Globus pallidus (tissue), 1 donor: ENCODE measurements around the gene GLRA1.
A peak's percentile ranks its signal among the peaks of the same experiment; 100 is the strongest.
"Not testable (repeated sequence)": the region's sequence is repeated elsewhere in the genome, so short reads cannot be mapped to it uniquely, and the experiment has no call there.

Source experiments
- DNase-seq: peaks from one replicate; pipeline ENCODE4 v3.0.0-alpha.2; 2015; ENCODE audit warnings: low spot score

The GLRA1 gene

GRCh38 chr5:151819830-151820229 is 104.8 kb downstream of the GLRA1 start:
- no peak for DNase-seq

- DNase-seq: no peak
These were observed 109.6 kb downstream of the GLRA1 start for GRCh38 chr5:151815051-151815450.

- DNase-seq: no peak
These were observed 111.8 kb downstream of the GLRA1 start for GRCh38 chr5:151812757-151813309.

- peak; percentile 24 for DNase-seq
These were observed 112.9 kb downstream of the GLRA1 start for GRCh38 chr5:151811593-151812321.

- DNase-seq: no peak
These were observed 113.8 kb downstream of the GLRA1 start for GRCh38 chr5:151810897-151811296.

GRCh38 chr5:151810449-151810848 is 114.2 kb downstream of the GLRA1 start:
- DNase-seq: no peak

- DNase-seq: no peak
These were observed 116.0 kb downstream of the GLRA1 start for GRCh38 chr5:151808451-151809169.

- no peak for DNase-seq
These were observed 119.0 kb downstream of the GLRA1 start for GRCh38 chr5:151805414-151806223.

- DNase-seq: no peak
These were observed 124.1 kb downstream of the GLRA1 start for GRCh38 chr5:151800532-151800931.

GRCh38 chr5:151799407-151799806 is 125.2 kb downstream of the GLRA1 start:
- DNase-seq: no peak

GRCh38 chr5:151798674-151799073 is 126.0 kb downstream of the GLRA1 start:
- DNase-seq: no peak

GRCh38 chr5:151795426-151795825 is 129.2 kb downstream of the GLRA1 start:
- no peak for DNase-seq

GRCh38 chr5:151793358-151793757 is 131.3 kb downstream of the GLRA1 start:
- DNase-seq: no peak

- no peak for DNase-seq
These were observed 136.8 kb downstream of the GLRA1 start for GRCh38 chr5:151787817-151788216.

- no peak for DNase-seq
These were observed 138.2 kb downstream of the GLRA1 start for GRCh38 chr5:151786468-151786867.

GRCh38 chr5:151784141-151784540 is 140.5 kb downstream of the GLRA1 start:
- DNase-seq: no peak

GRCh38 chr5:151783664-151784063 is 141.0 kb downstream of the GLRA1 start:
- not testable (repeated sequence) for DNase-seq

GRCh38 chr5:151781201-151781600 is 143.4 kb downstream of the GLRA1 start:
- no peak for DNase-seq

- DNase-seq: no peak
These were observed 144.3 kb downstream of the GLRA1 start for GRCh38 chr5:151780348-151780747.

- no peak for DNase-seq
These were observed 145.0 kb downstream of the GLRA1 start for GRCh38 chr5:151779531-151780125.

- no peak for DNase-seq
These were observed 149.5 kb downstream of the GLRA1 start for GRCh38 chr5:151775025-151775606.

GRCh38 chr5:151773951-151774350 is 150.7 kb downstream of the GLRA1 start:
- DNase-seq: no peak
